Neuronal stem cell (in vitro differentiated cells): ENCODE measurements around the gene GRIN2A.

Source experiments
- DNase-seq: peaks from one replicate; pipeline ENCODE4 v3.0.0-alpha.2; 2013; ENCODE audit warnings: low spot score
- H2AFZ ChIP-seq: one replicate; pipeline ENCODE4 v1.6.1; 2013; ENCODE audit warnings: mild to moderate bottlenecking, low read length, inconsistent platforms
- H2AK5ac ChIP-seq: 2 replicates; pipeline ENCODE4 v1.6.1; 2013; ENCODE audit warnings: low read depth, mild to moderate bottlenecking, inconsistent platforms, low read length, moderate library complexity, mixed read lengths
- H2BK120ac ChIP-seq: 2 replicates; pipeline ENCODE4 v1.6.1; 2013; ENCODE audit warnings: low read depth, mild to moderate bottlenecking, inconsistent platforms, low read length, moderate library complexity, mixed read lengths
- H2BK12ac ChIP-seq: one replicate; pipeline ENCODE4 v1.6.1; 2013; ENCODE audit warnings: low read length, inconsistent platforms
- H2BK15ac ChIP-seq: 2 replicates; pipeline ENCODE4 v1.6.1; 2013; ENCODE audit warnings: mild to moderate bottlenecking, low read length, inconsistent platforms, mixed read lengths
- H2BK5ac ChIP-seq: one replicate; pipeline ENCODE4 v1.6.1; 2013; ENCODE audit warnings: inconsistent platforms, mild to moderate bottlenecking, low read length, moderate library complexity
- H3K14ac ChIP-seq: one replicate; pipeline ENCODE4 v1.6.1; 2013; ENCODE audit warnings: low read length, inconsistent platforms
- H3K18ac ChIP-seq: 2 replicates; pipeline ENCODE4 v1.6.1; 2013; ENCODE audit warnings: low read length, inconsistent platforms
- H3K23ac ChIP-seq: 2 replicates; pipeline ENCODE4 v1.6.1; 2013; ENCODE audit warnings: low read depth, mild to moderate bottlenecking, mixed read lengths, low read length, inconsistent platforms; ENCODE audit not compliant: poor library complexity
- H3K27ac ChIP-seq: replicated peaks from 3 replicates; pipeline ENCODE4 v1.5.1; 2013; ENCODE audit warnings: low read length, inconsistent platforms
- H3K27me3 ChIP-seq, 3 experiments: 2 replicates each; pipeline ENCODE4 v1.6.1; 2013; ENCODE audit warnings: low read length in 3 of 3, mild to moderate bottlenecking in 2 of 3, inconsistent platforms in 1 of 3, low read depth in 1 of 3, mixed read lengths in 1 of 3, moderate library complexity in 1 of 3; ENCODE audit not compliant: control insufficient read depth in 3 of 3, insufficient read depth in 3 of 3
- H3K36me3 ChIP-seq, 2 donors: replicated peaks in 1 of 2; 2 replicates each; pipeline ENCODE4 v1.6.1; 2013; ENCODE audit warnings: low read length in 2 of 2; ENCODE audit not compliant: control insufficient read depth in 2 of 2, insufficient read depth in 2 of 2
- H3K4ac ChIP-seq: 2 replicates; pipeline ENCODE4 v1.6.1; 2013; ENCODE audit warnings: inconsistent platforms, mild to moderate bottlenecking, low read length, moderate library complexity
- H3K4me1 ChIP-seq, 2 donors: 1 replicate in 1 of 2; 2 replicates in 1 of 2; pipeline ENCODE4 v1.6.1; 2013; ENCODE audit warnings: low read length in 2 of 2, low read depth in 1 of 2; ENCODE audit not compliant: control insufficient read depth in 2 of 2, insufficient read depth in 1 of 2
- H3K4me2 ChIP-seq: one replicate; pipeline ENCODE4 v1.6.1; 2013; ENCODE audit warnings: mild to moderate bottlenecking, low read length, inconsistent platforms; ENCODE audit not compliant: insufficient read depth, poor library complexity, severe bottlenecking
- H3K4me3 ChIP-seq, 2 donors: 2 replicates each; pipeline ENCODE4 v1.5.1; 2013; ENCODE audit warnings: low read length in 2 of 2, mild to moderate bottlenecking in 2 of 2, inconsistent platforms in 1 of 2, moderate library complexity in 1 of 2
- H3K79me1 ChIP-seq: one replicate; pipeline ENCODE4 v1.6.1; 2013; ENCODE audit warnings: low read depth, mild to moderate bottlenecking, inconsistent platforms, low read length, moderate library complexity
- H3K9ac ChIP-seq: one replicate; pipeline ENCODE4 v1.6.1; 2013; ENCODE audit warnings: mild to moderate bottlenecking, low read depth, low read length, inconsistent platforms; ENCODE audit not compliant: poor library complexity
- H3K9me3 ChIP-seq, 2 donors: replicated peaks in 1 of 2; 2 replicates each; pipeline versions ENCODE3 to v1.6.1; 2013; ENCODE audit warnings: low read length in 2 of 2, mild to moderate bottlenecking in 2 of 2, inconsistent platforms in 1 of 2, low read depth in 1 of 2, mixed read lengths in 1 of 2, moderate library complexity in 1 of 2; ENCODE audit not compliant: control insufficient read depth in 2 of 2, insufficient read depth in 1 of 2
- H4K8ac ChIP-seq: one replicate; pipeline ENCODE4 v1.6.1; 2013; ENCODE audit warnings: low read depth, mild to moderate bottlenecking, inconsistent platforms, low read length, moderate library complexity
- H4K91ac ChIP-seq: one replicate; pipeline ENCODE4 v1.6.1; 2013; ENCODE audit warnings: low read length, low read depth, mild to moderate bottlenecking, inconsistent platforms; ENCODE audit not compliant: poor library complexity
- WGBS, 2 donors: extraction: QIAGEN DNeasy Blood & Tissue Kit; methylation state at CpG; one replicate each; pipeline ENCODE4 v1.1.7; 2013; ENCODE audit warnings: missing lambda C conversion rate in 2 of 2, mixed read lengths in 1 of 2; ENCODE audit not compliant: insufficient read length in 2 of 2, insufficient replicate concordance in 1 of 2; ENCODE audit errors: extremely low coverage in 2 of 2; 5-methylcytosine and 5-hydroxymethylcytosine counted together

Gene GRIN2A

DNA sequence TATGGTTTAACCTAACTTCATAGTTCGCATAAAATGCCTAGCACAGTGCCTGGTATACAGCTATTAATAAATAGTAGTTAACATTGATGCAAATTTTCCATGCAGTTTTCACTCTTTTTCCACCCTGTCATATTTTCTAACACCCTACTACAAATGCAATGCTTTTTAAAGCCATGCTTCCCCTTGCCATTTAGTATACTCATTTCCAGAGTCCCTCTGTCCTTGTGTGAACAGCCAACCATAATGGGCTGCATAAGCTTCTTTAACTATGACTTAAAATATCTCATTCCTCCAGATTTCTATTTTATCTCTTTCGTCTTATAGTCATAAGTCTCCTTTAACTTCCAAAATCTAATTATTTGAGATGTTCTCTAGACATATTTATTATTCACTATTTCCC is 284.1 kb downstream of the GRIN2A start:
- H3K27me3 ChIP-seq: no peaks in the 10 kb centered on the region
- no peaks in the 10 kb centered on the region for H3K79me1 ChIP-seq
- no peak overlapping the region for H4K91ac ChIP-seq
- no peak for DNase-seq
- H4K8ac ChIP-seq: no peak overlapping the region
- no peak overlapping the region for H3K9ac ChIP-seq
- H3K18ac ChIP-seq: no peak overlapping the region
- no peak overlapping the region for H2AFZ ChIP-seq
- no peak overlapping the region for H3K14ac ChIP-seq
- no peaks in the 10 kb centered on the region for H3K9me3 ChIP-seq
- no CpG with 5 or more reads among the region's 2 CpGs for WGBS, 2 donors
- no peak overlapping the region for H2BK15ac ChIP-seq
- no peak overlapping the region for H3K27ac ChIP-seq
- no peak overlapping the region for H2AK5ac ChIP-seq
- no peak overlapping the region for H3K4me3 ChIP-seq
- H3K4ac ChIP-seq: no peak overlapping the region
- no peaks in the 10 kb centered on the region for H3K4me1 ChIP-seq
- H3K23ac ChIP-seq: no peak overlapping the region
- no peak overlapping the region for H2BK12ac ChIP-seq
- H2BK120ac ChIP-seq: no peak overlapping the region
- no peaks in the 10 kb centered on the region for H3K36me3 ChIP-seq
- H3K4me2 ChIP-seq: no peak overlapping the region
- no peak overlapping the region for H2BK5ac ChIP-seq

DNA sequence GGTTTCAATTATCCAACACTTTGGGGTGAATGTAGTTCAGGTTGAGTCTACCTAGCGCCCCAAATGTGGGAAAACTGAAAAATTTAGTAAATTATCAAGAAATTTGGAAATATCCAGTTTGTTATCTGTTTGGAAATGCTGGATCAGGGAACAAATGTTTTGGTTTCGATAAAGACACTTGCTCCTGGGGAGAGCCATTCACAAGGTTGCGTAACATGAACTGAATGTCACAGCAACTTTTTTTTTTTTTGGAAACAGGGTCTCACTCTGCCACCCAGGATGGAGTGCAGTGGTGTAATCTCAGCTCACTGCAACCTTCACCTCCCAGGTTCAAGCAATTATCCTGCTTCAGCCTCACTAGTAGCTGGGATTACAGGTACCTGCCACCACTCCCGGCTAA is 286.4 kb downstream of the GRIN2A start:
- Histone ChIP-seq H2BK120ac (no peak overlapping the region), H4K91ac (no peak overlapping the region), H3K18ac (no peak overlapping the region), H3K4ac (no peak overlapping the region), H2BK15ac (no peak overlapping the region), H3K27me3 (no peaks in the 10 kb centered on the region), H4K8ac (no peak overlapping the region), H3K36me3 (no peaks in the 10 kb centered on the region), H3K4me3 (no peak overlapping the region), H3K4me2 (no peak overlapping the region), H2AK5ac (no peak overlapping the region), H2AFZ (no peak overlapping the region), H3K27ac (no peak overlapping the region), H2BK12ac (no peak overlapping the region), H3K9ac (no peak overlapping the region), H3K14ac (no peak overlapping the region), H3K9me3 (no peaks in the 10 kb centered on the region), H3K79me1 (no peaks in the 10 kb centered on the region), H3K4me1 (peaks cover 0 to under 1% of the 10 kb centered on the region in 2 donors), H3K23ac (no peak overlapping the region), H2BK5ac (no peak overlapping the region)
- no peak for DNase-seq
- WGBS, 2 donors: no CpG with 5 or more reads among the region's 4 CpGs

DNA sequence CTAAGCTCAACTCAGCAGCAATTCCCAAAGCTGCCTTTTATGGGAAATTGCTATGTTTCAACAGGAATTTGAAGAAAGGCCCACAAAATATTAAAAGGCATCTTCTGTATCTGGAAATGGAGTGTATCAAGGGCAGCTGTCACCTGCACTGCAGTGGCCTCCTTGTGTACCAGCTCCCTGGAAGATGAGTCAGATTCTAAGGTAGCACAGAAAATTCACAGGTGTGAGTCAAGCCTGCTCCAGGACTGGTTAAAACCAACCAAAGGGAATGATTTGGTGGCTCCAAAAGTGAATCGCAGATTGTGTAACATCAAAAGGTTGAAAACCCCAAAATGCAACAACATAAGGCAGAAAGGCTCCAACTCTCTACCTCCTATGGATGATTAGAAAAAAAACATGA is 296.4 kb downstream of the GRIN2A start:
- Histone ChIP-seq H3K4me2 (no peak overlapping the region), H2BK5ac (no peak overlapping the region), H3K18ac (no peak overlapping the region), H3K79me1 (no peaks in the 10 kb centered on the region), H4K91ac (no peak overlapping the region), H3K14ac (no peak overlapping the region), H3K4me1 (peaks cover 0 to 6% of the 10 kb centered on the region in 2 donors), H2BK12ac (no peak overlapping the region), H2AK5ac (no peak overlapping the region), H3K4ac (no peak overlapping the region), H3K9me3 (no peaks in the 10 kb centered on the region), H4K8ac (no peak overlapping the region), H3K36me3 (no peaks in the 10 kb centered on the region), H3K23ac (no peak overlapping the region), H2AFZ (peak overlapping the region; percentile 56), H3K27me3 (no peaks in the 10 kb centered on the region), H2BK15ac (no peak overlapping the region), H3K4me3 (no peak overlapping the region), H3K9ac (no peak overlapping the region), H3K27ac (no peak overlapping the region), H2BK120ac (no peak overlapping the region)
- WGBS, 2 donors: no CpG with 5 or more reads among the region's 1 CpG
- DNase-seq: no peak

DNA sequence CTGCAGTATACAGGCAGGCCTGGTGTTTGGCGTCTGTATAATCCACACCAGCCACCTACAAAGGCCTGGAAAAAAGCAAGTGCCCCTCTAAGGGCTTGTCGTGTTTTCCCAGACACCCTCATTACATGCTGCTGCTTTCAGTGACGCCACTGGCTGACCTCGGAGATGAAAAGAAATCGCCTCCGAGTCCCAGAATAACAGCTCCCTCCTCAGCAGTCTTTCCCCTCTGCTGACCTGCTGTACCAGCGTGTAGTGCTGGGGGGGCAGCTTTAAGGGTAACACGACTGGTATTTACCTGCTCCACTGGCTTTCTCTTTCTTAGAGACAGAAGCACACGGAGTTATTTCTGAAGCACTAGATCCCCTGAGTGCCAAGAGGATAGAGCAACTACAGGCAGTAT is 296.8 kb downstream of the GRIN2A start:
- H3K27ac ChIP-seq: no peak overlapping the region
- no peak for DNase-seq
- H3K79me1 ChIP-seq: no peaks in the 10 kb centered on the region

More for the DNA sequence above, 296.8 kb downstream of the GRIN2A start:
- no peak overlapping the region for H4K8ac ChIP-seq
- H2AK5ac ChIP-seq: no peak overlapping the region
- WGBS, 2 donors: no CpG with 5 or more reads among the region's 9 CpGs
- no peaks in the 10 kb centered on the region for H3K36me3 ChIP-seq
- no peak overlapping the region for H3K14ac ChIP-seq
- no peaks in the 10 kb centered on the region for H3K27me3 ChIP-seq
- H3K18ac ChIP-seq: peak overlapping the region; percentile 1
- peak overlapping the region; percentile 56 for H2AFZ ChIP-seq
- no peak overlapping the region for H2BK5ac ChIP-seq
- H2BK15ac ChIP-seq: no peak overlapping the region
- H2BK12ac ChIP-seq: no peak overlapping the region
- no peak overlapping the region for H3K4ac ChIP-seq
- peaks cover 0 to 4% of the 10 kb centered on the region in 2 donors for H3K4me1 ChIP-seq
- no peak overlapping the region for H3K4me3 ChIP-seq
- H3K9me3 ChIP-seq: no peaks in the 10 kb centered on the region
- H3K4me2 ChIP-seq: no peak overlapping the region
- no peak overlapping the region for H4K91ac ChIP-seq
- no peak overlapping the region for H3K9ac ChIP-seq
- no peak overlapping the region for H2BK120ac ChIP-seq
- H3K23ac ChIP-seq: no peak overlapping the region
